NCI-H510A (cell line): Measurements from ENCODE around the gene B4GALNT3.
A peak's percentile ranks its signal among the peaks of the same experiment; 100 is the strongest.

Experiments used
- DNase-seq: peaks from one replicate; lab custom pipeline; 2025; lab: John Stamatoyannopoulos, UW

Gene B4GALNT3

GRCh38 chr12:509500-509899, 49.8 kb downstream of the B4GALNT3 start:
- no peak for DNase-seq

GRCh38 chr12:510071-510825, 50.5 kb downstream of the B4GALNT3 start:
- DNase-seq: peak; percentile 76

- DNase-seq: no peak
Observed at GRCh38 chr12:512933-513332, 53.2 kb downstream of the B4GALNT3 start.

GRCh38 chr12:513446-513845, 53.7 kb downstream of the B4GALNT3 start:
- no peak for DNase-seq

GRCh38 chr12:517538-517937, 57.8 kb downstream of the B4GALNT3 start:
- no peak for DNase-seq

GRCh38 chr12:520119-520518, 60.4 kb downstream of the B4GALNT3 start:
- DNase-seq: no peak

- DNase-seq: no peak
Observed at GRCh38 chr12:522692-523378, 63.1 kb downstream of the B4GALNT3 start.

- no peak for DNase-seq
Observed at GRCh38 chr12:524167-524951, 64.6 kb downstream of the B4GALNT3 start.

GRCh38 chr12:526089-526488, 66.3 kb downstream of the B4GALNT3 start:
- no peak for DNase-seq

GRCh38 chr12:527241-527640, 67.5 kb downstream of the B4GALNT3 start:
- no peak for DNase-seq

- DNase-seq: no peak
Observed at GRCh38 chr12:527729-528128, 68.0 kb downstream of the B4GALNT3 start.

GRCh38 chr12:530308-530707, 70.6 kb downstream of the B4GALNT3 start:
- DNase-seq: no peak

GRCh38 chr12:530821-531220, 71.1 kb downstream of the B4GALNT3 start:
- DNase-seq: no peak

- no peak for DNase-seq
Observed at GRCh38 chr12:531951-532585, 72.3 kb downstream of the B4GALNT3 start.

- no peak for DNase-seq
Observed at GRCh38 chr12:532908-533565, 73.3 kb downstream of the B4GALNT3 start.

GRCh38 chr12:533718-534117, 74.0 kb downstream of the B4GALNT3 start:
- DNase-seq: no peak

GRCh38 chr12:534216-534615, 74.5 kb downstream of the B4GALNT3 start:
- DNase-seq: no peak

- no peak for DNase-seq
Observed at GRCh38 chr12:535396-535795, 75.7 kb downstream of the B4GALNT3 start.

- DNase-seq: no peak
Observed at GRCh38 chr12:536751-537245, 77.1 kb downstream of the B4GALNT3 start.

- DNase-seq: peak; percentile 76
Observed at GRCh38 chr12:537772-538171, 78.0 kb downstream of the B4GALNT3 start.

GRCh38 chr12:538731-539539, 79.2 kb downstream of the B4GALNT3 start:
- DNase-seq: no peak
